NCI-H748 treated with DMSO at 0.1 percent for 48 hours (cell line): ENCODE results near the gene CNTN4.
"Not testable (repeated sequence)": the region's sequence is repeated elsewhere in the genome, so short reads cannot be mapped to it uniquely, and the experiment has no call there.

Source experiments
- DNase-seq: peaks from one replicate; lab custom pipeline; 2025; lab: John Stamatoyannopoulos, UW

CNTN4 gene

DNA sequence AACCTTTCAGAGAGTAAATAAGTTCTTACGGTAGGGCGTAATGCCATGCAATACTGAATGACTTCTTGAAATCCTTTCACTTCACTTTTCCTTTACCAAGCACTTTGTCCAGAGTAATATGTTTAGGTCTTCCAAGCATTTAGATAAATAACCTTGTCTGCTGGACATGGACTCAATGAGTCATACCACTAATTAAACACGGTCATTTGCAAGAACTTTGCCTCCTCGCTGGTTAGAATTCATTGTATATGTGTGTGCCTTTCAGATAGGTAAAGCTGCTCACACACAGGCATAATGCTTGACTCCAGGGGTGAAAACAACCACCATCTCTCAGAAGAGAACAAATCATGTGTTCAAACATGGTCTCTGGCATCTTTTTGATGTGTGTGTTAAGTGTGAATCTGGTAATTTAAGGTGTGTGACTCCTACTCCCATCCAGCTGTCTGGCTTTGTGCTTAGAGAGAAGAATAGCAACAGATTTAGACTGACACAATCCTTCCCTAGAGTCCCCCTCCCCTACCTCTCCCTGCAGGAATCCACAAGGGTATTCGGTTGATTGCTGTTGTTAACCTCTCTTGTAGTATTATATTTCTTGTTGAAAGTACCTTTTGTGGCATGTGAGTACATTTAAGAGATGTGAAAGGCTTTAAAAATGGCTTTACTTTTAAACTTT lies 419.0 kb downstream of the CNTN4 start:
- DNase-seq: no peak

DNA sequence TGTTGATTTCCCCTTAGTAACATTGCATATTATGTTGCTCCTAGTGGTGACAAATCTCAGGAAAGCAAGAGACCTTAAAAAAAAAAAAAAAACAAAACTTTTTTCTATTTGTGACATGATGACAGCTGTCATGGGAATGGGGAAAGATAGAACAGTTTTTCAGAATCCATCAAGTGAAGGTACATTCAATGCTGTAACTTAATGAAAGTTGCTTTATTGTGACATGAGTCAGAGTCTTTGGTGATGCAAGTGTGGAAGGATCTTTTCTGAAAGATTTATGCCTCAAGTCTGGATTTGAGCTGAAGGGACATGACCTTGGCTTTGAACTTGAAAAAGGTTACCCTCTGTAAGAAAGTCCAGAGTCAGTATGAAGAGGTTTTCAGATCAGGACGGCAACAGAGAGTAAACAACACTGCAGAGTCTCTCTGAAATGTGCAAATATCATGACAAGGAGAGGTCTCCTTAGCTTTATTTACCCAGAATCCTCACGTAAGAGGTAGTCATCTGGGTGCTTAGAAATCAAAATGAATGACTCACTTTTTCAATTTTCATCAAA lies 424.7 kb downstream of the CNTN4 start:
- no peak for DNase-seq

DNA sequence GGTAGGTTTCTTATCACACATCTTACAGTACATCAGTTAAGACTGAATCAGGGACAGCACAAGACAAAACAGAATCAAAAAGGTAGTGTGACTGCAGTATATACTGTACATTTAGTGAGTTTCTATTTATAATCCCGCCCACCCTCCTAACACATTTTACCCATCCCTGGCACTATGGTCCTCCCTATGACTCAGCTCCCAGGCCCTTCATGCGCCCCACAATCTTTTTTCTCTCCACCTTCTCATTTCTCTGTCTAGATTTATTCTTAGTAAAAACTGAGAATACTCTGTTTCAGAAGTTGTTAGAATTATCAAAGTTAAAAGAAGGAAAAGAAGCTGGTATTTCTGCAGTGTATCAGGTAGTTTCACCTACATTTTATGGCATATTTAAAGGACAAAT lies 427.3 kb downstream of the CNTN4 start:
- no peak for DNase-seq

DNA sequence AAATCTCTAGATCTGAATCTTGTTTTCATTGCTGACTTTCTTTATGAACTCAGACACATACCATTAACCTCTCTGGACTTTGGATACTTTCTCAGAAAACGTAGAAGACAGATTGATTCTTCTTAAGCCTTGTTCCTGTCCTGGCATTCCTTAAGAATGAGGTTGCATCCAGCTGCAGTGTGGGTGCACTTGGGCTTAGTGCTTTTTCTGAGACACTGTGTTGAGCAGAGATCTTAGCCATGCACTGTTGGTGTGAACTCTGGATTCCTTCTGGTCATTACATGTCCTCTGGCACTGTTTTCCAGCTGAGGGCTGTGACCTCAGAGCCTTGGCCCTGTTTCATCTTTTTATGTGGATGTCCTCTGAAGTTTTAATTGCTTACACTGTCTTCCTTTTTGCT lies 428.3 kb downstream of the CNTN4 start:
- no peak for DNase-seq

GRCh38 chr3:2527328-2527727 lies 428.7 kb downstream of the CNTN4 start:
- not testable (repeated sequence) for DNase-seq

DNA sequence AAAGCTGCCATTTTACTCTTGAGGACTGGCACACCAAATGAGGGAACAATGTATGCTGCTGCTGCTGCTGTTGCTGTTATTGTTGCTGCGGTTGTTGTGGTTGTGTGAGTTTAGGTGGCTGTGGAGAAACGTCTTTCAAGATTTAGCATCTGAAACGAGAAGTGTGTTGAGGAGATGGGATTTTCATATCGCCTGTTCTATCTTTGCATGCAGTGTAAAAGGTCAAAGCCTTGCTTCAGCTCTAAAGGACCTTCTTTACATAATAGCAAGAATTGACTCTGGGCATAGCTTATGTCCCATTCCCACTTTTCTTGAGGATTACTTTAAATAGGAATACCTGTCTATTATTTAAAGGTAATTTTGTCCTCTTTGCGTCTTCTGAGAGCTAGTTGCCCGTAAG lies 436.1 kb downstream of the CNTN4 start:
- not testable (repeated sequence) for DNase-seq

- DNase-seq: no peak
Measured at GRCh38 chr3:2535206-2535605, 436.5 kb downstream of the CNTN4 start.

DNA sequence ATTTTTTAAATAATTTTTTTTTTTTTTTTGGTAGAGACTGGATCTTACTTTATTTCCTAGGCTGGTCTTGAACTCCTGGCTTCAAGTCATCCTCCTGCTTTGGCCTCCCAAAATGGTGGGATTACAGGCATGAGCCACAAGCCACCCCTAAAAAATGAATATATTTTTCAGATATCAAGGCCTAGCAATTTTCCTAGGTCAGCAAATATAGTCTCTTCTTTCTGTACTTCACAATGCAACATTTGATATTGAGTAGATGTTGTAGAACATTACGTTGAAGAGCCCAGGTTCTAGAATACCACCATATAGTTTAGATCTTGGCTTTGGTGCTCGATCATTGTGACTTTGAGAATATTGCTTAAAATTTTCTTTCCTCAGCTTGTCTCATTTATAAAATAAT lies 437.9 kb downstream of the CNTN4 start:
- DNase-seq: no peak

GRCh38 chr3:2540115-2540514 lies 441.4 kb downstream of the CNTN4 start:
- DNase-seq: no peak

DNA sequence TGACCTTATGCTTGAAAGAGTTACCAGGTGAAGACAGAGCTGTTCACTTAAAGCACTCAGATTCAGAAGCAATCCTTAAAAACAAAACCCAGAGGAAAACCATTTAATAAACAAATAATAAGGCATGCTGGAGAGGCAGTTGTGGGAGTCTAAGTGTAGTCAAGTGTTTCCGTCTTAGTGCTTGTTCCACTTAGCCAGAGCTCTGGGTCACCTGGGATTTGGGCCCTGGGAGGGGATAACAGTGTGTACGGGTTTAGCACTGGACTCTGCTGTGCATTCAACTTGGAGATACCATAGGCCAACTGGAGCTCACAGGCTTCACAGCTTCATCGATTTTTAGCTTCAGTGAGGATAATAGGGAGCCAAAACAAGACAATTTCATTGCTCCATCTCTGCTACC lies 444.6 kb downstream of the CNTN4 start:
- DNase-seq: no peak

- no peak for DNase-seq
Measured at GRCh38 chr3:2544212-2544611, 445.5 kb downstream of the CNTN4 start.

DNA sequence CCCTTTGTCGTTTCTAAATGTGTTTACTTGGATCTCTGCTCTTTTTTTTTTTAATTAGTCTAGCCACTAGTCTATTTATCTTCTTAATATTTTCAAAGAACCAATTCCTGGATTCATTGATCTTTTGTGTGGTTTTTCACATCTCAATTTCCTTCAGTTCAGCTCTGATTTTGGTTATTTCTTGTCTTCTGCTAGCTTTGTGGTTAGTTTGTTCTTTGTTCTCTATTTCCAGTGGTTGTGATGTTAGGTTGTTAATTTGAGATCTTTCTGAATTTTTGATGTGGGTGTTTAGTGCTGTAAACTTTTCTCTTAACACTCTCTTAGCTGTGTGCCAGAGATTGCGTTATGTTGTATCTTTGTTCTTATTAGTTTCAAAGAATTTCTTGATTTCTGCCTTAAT lies 446.1 kb downstream of the CNTN4 start:
- no peak for DNase-seq

DNA sequence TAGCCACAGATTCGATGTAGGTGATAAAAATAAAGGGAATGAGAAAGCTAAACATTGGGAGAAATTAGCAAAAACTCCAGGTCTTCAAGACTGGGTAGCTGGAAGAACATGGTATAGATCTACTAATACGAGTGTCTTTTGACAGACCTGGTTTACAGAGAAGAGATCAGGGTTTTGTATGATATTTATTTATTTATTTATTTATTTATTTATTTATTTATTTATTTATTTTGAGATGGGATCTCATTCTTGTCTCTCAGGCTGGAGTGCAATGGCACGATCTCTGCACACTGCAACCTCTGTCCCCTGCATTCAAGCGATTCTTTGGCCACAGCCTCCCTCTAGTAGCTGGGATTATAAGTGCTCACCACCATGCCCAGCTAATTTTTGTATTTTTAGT lies 448.4 kb downstream of the CNTN4 start:
- no peak for DNase-seq

DNA sequence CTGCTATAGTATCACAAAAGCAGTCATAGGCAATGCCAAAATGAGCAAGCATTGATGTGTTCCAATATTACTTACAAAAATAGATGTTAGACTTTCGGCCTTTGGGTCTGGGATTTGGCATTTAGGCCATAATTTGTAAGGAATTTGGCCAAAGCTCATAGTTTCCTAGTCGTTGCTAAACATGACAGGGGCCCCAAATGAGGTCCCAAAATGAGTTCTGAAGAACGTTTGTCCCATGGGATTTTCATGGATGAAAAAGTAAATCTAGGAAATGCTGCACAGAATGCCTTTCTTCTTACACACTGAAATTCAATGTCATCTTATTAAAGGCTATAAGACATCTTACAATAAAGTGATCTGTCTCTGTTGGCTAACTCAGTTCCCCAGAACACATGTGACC lies 456.0 kb downstream of the CNTN4 start:
- DNase-seq: no peak

DNA sequence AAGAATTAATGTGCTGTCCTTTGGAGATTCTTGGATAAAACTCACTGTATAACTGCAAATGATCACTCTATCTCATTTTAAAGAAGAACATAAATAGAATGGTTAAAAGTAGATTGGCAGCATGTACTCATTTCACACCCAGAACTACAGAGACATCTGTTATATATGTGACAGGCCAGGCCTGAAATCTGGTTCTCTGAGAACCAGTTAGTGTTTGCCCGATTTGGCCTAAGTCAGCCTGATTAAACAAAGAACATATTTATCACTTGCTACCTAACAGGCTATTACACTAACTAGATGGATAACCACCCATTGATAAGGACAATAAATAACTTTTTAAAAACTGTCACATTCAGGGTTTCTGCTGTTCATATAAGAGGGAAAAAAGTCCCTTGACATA lies 460.1 kb downstream of the CNTN4 start:
- no peak for DNase-seq

DNA sequence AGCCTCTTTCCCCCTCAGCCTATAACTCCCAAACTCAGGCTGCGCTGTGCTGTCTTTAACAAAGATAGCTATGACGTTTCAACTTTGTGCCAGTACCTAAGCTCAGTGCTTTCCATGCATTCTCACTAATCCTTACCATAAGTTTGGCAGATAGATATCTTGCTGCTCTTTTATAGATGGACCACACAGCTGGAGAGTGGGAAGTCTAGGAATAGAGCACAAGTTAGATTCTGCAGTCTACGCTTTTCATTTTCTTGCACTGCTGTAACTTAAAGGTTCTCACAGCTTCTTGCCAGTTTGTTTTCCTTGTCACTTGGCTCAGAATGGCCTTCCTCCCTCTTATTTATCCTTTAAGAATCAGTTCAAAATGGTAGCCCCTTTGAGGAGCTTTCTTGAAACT lies 468.8 kb downstream of the CNTN4 start:
- DNase-seq: no peak

DNA sequence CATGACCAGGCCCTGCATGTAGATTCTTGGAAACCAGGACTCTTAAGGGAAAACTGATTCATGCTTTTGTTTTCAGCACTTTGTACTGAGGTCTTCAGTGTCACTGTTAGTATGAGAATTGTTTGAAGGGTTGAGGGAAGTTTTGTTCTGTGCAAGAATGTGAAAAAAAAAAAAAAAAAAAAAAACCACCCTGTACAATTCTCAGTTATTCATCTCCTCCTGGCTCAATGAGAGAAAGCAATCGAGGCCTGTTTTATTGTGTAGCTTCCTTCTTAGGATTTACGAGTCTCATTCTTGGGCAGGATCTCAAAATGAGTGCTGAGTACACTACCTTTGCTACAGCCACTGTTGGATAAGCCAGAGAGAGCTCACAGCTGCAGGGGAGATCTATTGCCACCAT lies 469.5 kb downstream of the CNTN4 start:
- DNase-seq: no peak

DNA sequence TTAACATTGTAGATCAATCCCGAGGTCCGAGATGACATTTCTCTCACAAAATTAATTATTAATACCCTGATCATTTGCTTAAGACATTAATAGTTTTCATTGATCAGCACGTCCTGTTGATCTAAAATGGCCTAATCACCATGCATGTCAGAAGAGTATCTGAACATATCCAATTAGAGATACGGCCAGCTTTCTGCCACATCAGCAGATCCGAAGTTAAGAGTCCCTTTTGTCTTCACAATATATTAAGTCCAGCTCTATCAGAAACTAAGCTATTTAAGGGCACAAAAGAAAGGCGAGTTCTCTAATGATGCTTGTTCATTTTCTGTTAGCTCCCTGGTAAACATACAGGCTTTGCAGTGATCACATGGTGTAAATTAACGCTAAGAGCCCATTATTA lies 470.3 kb downstream of the CNTN4 start:
- DNase-seq: peak; percentile 32

DNA sequence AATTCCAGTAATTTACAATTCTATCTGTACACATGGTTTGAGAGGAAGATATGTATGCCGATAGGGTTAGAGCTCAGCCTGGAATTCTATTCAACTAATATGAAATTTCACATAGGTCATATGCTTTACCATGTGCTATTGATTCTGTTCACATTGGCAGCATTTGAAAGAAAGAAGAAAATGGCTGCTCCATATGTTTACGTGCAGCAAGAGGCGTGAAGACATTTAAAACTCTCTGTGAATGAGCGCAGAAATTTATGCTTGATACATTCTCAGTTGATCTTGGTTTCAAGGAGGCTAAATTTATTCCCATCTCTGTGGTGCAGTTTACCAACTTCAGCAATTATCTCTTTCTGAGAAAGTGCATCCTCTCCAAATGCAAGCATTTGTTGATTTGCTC lies 478.9 kb downstream of the CNTN4 start:
- DNase-seq: no peak

DNA sequence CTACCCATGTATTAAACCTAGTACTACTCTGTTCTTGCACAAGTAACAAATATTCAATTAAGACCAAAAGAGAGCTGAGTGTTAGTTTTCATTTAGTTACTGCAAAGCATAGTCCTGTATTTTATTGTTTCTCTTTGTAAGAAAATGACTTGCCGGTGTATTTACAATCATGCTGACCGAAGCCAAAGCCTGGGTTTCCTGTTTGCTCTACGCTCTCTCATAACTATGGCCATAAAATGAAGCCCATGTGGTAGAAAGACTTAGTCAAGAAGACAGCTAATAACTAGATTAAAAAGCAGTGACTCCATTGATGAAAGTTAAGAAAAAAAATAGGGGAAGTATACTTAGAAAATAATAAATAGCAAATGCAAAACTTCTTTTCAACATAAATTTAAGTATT lies 479.9 kb downstream of the CNTN4 start:
- DNase-seq: peak; percentile 43

DNA sequence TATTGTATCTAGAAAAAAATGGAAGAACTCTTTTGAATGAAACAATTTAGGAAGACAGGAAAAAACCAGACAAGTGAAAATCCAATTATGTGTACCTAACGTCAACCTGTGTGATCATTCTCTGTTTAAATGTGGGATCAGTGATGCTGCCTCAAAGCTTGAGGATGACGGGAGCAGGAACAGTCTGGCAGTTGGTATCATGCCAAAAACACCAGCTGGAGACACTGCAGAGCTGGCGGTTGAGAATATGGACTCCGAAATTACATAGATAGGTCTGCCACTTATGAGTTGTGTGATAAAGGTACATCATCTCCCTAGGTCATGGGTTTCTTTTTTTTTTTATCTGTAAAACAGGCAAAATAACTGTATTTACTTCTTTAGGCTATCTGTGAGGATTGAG lies 480.5 kb downstream of the CNTN4 start:
- peak; percentile 71 for DNase-seq

- DNase-seq: no peak
Measured at GRCh38 chr3:2583046-2583445, 484.4 kb downstream of the CNTN4 start.

GRCh38 chr3:2589336-2589969 lies 490.8 kb downstream of the CNTN4 start:
- DNase-seq: no peak

- DNase-seq: no peak
Measured at GRCh38 chr3:2595486-2595885, 496.8 kb downstream of the CNTN4 start.
